Activated CD4-positive, alpha-beta T cell treated with anti-CD3 and anti-CD28 coated beads, Interleukin-2, amount 50 U/mL, for 1 hour (primary cell): Measurements from ENCODE around the gene LZTS2.

ENCODE experiments used
- DNase-seq: peaks from one replicate; pipeline ENCODE4 v3.0.0-alpha.2; 2020

The LZTS2 gene

GRCh38 chr10:100998991-100999741, 442 bp upstream of the LZTS2 start:
- DNase-seq = peak; percentile 75

GRCh38 chr10:101000127-101000914, 713 bp downstream of the LZTS2 start:
- no peak for DNase-seq

GRCh38 chr10:101000915-101001658, 1.5 kb downstream of the LZTS2 start:
- no peak for DNase-seq

GRCh38 chr10:101001659-101002035, 2.0 kb downstream of the LZTS2 start:
- no peak for DNase-seq

- no peak for DNase-seq
Observed at GRCh38 chr10:101002456-101002855, 2.8 kb downstream of the LZTS2 start.

GRCh38 chr10:101003639-101004206, 4.1 kb downstream of the LZTS2 start:
- DNase-seq = no peak

GRCh38 chr10:101005361-101005760, 5.8 kb downstream of the LZTS2 start:
- no peak for DNase-seq

- no peak for DNase-seq
Observed at GRCh38 chr10:101005869-101006567, 6.4 kb downstream of the LZTS2 start.

- no peak for DNase-seq
Observed at GRCh38 chr10:101006593-101007098, 7.0 kb downstream of the LZTS2 start.

GRCh38 chr10:101007099-101007711, 7.6 kb downstream of the LZTS2 start:
- DNase-seq = no peak

- DNase-seq = no peak
Observed at GRCh38 chr10:101007915-101008822, 8.6 kb downstream of the LZTS2 start.

GRCh38 chr10:101008823-101009423, 9.3 kb downstream of the LZTS2 start:
- DNase-seq = no peak

GRCh38 chr10:101010329-101010728, 10.7 kb downstream of the LZTS2 start:
- no peak for DNase-seq

GRCh38 chr10:101011517-101012423, 12.2 kb downstream of the LZTS2 start:
- DNase-seq = no peak

- DNase-seq = peak; percentile 74
Observed at GRCh38 chr10:101012525-101013364, 13.1 kb downstream of the LZTS2 start.

GRCh38 chr10:101013365-101013825, 13.8 kb downstream of the LZTS2 start:
- no peak for DNase-seq

- peak; percentile 76 for DNase-seq
Observed at GRCh38 chr10:101014230-101014884, 14.7 kb downstream of the LZTS2 start.
